ENCODE data around the gene CASTOR1.

DNA sequence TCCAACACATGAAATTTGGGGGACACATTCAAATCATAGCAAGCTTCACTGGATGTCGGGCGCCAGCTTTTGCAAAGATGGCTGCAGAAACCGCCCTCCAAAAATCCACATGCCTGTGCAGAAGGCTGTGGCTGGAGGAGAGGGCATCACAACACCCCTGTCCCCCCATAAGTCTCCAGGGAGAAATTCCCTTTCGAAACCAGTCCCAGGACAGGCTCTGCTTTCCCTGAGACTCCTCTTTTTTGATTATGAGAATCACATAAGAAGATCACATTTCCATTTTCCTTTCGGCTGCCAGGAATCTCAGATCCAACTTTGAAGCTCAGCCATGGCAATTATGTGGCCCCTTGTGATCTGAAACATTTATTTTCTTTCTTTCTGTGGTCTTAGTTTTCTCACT, 52.4 kb downstream of the CASTOR1 start:
- TF ChIP-seq POLR2A (IDR thresholded peaks at IDR 0.05), result no peak
- TF ChIP-seq, protein P1, sequence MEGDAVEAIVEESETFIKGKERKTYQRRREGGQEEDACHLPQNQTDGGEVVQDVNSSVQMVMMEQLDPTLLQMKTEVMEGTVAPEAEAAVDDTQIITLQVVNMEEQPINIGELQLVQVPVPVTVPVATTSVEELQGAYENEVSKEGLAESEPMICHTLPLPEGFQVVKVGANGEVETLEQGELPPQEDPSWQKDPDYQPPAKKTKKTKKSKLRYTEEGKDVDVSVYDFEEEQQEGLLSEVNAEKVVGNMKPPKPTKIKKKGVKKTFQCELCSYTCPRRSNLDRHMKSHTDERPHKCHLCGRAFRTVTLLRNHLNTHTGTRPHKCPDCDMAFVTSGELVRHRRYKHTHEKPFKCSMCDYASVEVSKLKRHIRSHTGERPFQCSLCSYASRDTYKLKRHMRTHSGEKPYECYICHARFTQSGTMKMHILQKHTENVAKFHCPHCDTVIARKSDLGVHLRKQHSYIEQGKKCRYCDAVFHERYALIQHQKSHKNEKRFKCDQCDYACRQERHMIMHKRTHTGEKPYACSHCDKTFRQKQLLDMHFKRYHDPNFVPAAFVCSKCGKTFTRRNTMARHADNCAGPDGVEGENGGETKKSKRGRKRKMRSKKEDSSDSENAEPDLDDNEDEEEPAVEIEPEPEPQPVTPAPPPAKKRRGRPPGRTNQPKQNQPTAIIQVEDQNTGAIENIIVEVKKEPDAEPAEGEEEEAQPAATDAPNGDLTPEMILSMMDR (IDR thresholded peaks at IDR 0.05), result no peak

All from thyroid gland (tissue), 4 donors.